Measurements from ENCODE around the gene SACM1L.

DNA sequence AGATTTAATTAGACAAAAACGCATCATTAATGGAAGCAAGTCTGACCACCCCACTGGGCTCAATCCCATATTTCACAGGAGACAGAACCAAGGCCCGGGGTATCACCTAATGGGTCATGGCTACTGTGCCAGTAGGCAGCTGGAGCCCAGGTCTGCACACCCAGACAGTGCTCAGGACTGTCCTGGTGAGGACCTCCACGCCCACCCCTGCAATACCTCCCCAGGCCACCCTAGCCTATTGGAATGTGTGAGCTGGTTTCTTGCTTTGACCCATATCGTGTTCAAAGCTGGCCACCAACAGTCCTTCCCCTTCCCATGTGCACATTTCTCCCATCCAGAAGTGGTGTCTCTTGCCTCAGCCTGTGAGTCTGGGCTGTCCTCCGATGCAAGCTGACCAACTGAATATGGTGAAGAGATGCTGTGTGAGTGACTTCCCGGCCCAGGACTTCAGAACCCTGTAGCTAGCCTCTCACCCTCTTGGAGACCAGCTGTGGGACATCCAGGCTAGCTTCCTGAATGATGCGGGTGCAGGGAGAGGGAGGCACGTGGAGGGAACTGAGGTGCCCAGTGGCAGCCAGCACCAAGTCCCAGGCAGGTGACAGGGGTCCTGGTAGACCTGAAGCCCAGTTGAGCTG lies 88.0 kb downstream of the SACM1L start:
- TF ChIP-seq, protein P1, sequence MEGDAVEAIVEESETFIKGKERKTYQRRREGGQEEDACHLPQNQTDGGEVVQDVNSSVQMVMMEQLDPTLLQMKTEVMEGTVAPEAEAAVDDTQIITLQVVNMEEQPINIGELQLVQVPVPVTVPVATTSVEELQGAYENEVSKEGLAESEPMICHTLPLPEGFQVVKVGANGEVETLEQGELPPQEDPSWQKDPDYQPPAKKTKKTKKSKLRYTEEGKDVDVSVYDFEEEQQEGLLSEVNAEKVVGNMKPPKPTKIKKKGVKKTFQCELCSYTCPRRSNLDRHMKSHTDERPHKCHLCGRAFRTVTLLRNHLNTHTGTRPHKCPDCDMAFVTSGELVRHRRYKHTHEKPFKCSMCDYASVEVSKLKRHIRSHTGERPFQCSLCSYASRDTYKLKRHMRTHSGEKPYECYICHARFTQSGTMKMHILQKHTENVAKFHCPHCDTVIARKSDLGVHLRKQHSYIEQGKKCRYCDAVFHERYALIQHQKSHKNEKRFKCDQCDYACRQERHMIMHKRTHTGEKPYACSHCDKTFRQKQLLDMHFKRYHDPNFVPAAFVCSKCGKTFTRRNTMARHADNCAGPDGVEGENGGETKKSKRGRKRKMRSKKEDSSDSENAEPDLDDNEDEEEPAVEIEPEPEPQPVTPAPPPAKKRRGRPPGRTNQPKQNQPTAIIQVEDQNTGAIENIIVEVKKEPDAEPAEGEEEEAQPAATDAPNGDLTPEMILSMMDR (IDR thresholded peaks at IDR 0.05), result no peak
- no peak for TF ChIP-seq POLR2A (IDR thresholded peaks at IDR 0.05)
